ENCODE measurements around the gene LRRC75A.
"Not testable (repeated sequence)": the region's sequence is repeated elsewhere in the genome, so short reads cannot be mapped to it uniquely, and the experiment has no call there.

Gene LRRC75A

GRCh38 chr17:16432017-16432416 lies 60.0 kb downstream of the LRRC75A start:
- DNase-seq (ENCODE audit: low read depth), result no peak

GRCh38 chr17:16430650-16431049 lies 61.3 kb downstream of the LRRC75A start:
- DNase-seq (ENCODE audit: low read depth), result no peak

GRCh38 chr17:16429083-16429482 lies 62.9 kb downstream of the LRRC75A start:
- DNase-seq (ENCODE audit: low read depth), result no peak

- no peak for DNase-seq (ENCODE audit: low read depth)
Measured at GRCh38 chr17:16428098-16428882, 63.7 kb downstream of the LRRC75A start.

GRCh38 chr17:16427020-16427419 lies 65.0 kb downstream of the LRRC75A start:
- no peak for DNase-seq (ENCODE audit: low read depth)

- no peak for DNase-seq (ENCODE audit: low read depth)
Measured at GRCh38 chr17:16425698-16426659, 66.0 kb downstream of the LRRC75A start.

- no peak for DNase-seq (ENCODE audit: low read depth)
Measured at GRCh38 chr17:16425202-16425601, 66.8 kb downstream of the LRRC75A start.

GRCh38 chr17:16423226-16423872 lies 68.6 kb downstream of the LRRC75A start:
- DNase-seq (ENCODE audit: low read depth), result no peak

- DNase-seq (ENCODE audit: low read depth), result no peak
Measured at GRCh38 chr17:16422416-16422815, 69.6 kb downstream of the LRRC75A start.

GRCh38 chr17:16419929-16420271 lies 72.1 kb downstream of the LRRC75A start:
- no peak for DNase-seq (ENCODE audit: low read depth)

- DNase-seq (ENCODE audit: low read depth), result no peak
Measured at GRCh38 chr17:16419074-16419928, 72.7 kb downstream of the LRRC75A start.

GRCh38 chr17:16418685-16419068 lies 73.3 kb downstream of the LRRC75A start:
- DNase-seq (ENCODE audit: low read depth), result no peak

- no peak for DNase-seq (ENCODE audit: low read depth)
Measured at GRCh38 chr17:16417896-16418684, 73.9 kb downstream of the LRRC75A start.

- DNase-seq (ENCODE audit: low read depth), result no peak
Measured at GRCh38 chr17:16417399-16417798, 74.6 kb downstream of the LRRC75A start.

- no peak for DNase-seq (ENCODE audit: low read depth)
Measured at GRCh38 chr17:16415031-16415924, 76.7 kb downstream of the LRRC75A start, which contains the start of gene TRPV2. TSS of gene TRPV2 (plus strand) at chr17:16415571. CDS start at chr17:16417669, 2,098 bp downstream.

GRCh38 chr17:16407911-16408588 lies 83.9 kb downstream of the LRRC75A start:
- DNase-seq (ENCODE audit: low read depth), result no peak

GRCh38 chr17:16406742-16407674 lies 85.0 kb downstream of the LRRC75A start:
- DNase-seq (ENCODE audit: low read depth), result no peak

GRCh38 chr17:16403847-16404246 lies 88.1 kb downstream of the LRRC75A start:
- DNase-seq (ENCODE audit: low read depth), result not testable (repeated sequence)
